ENCODE data around the gene OR2V1.
"Not testable (repeated sequence)": the region's sequence is repeated elsewhere in the genome, so short reads cannot be mapped to it uniquely, and the experiment has no call there.

DNA sequence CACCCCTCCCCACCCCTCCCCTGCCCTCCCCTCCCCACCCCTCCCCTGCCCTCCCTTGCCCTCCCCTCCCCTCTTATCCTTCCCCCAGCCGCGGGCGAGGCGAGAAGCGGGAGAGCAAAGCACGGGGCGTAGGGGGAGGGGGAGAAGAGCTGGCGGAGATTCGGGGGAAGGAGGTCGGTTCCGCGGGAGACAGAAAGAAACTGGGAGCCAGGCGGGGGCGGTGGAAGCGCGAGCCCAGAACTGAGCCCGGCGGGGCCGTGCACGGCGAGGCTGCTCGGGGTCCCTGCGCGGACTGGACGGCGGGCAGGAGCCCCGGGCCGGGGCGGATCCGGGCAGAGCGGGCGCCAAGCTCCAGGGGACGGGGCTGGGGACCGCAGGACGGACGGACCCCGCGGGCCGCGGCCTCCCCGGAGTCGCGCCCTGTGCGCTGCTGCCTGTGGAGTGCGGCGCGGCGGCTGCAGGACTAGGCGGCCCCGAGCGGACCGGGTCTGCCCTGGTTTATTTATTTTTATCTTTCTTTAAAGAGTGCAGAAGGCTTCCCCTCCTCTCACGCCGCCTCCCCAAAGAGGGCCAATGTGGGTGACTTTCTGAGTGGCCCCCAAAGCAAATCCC lies 29.8 kb downstream of the OR2V1 start:
- not testable (repeated sequence) for TF ChIP-seq CTCF, POLR2A (IDR thresholded peaks at IDR 0.05)

Measured in testis (tissue), 2 donors.